ENCODE data around the gene TMEM151A.
A peak's percentile ranks its signal among the peaks of the same experiment; 100 is the strongest.
"Not testable (repeated sequence)": the region's sequence is repeated elsewhere in the genome, so short reads cannot be mapped to it uniquely, and the experiment has no call there.

Gene TMEM151A

GRCh38 chr11:66315921-66316811, 24.5 kb downstream of the TMEM151A start:
- ATAC-seq: no peak
- peak overlapping the region; percentile 88 for H3K4me3 Mint-ChIP-seq

DNA sequence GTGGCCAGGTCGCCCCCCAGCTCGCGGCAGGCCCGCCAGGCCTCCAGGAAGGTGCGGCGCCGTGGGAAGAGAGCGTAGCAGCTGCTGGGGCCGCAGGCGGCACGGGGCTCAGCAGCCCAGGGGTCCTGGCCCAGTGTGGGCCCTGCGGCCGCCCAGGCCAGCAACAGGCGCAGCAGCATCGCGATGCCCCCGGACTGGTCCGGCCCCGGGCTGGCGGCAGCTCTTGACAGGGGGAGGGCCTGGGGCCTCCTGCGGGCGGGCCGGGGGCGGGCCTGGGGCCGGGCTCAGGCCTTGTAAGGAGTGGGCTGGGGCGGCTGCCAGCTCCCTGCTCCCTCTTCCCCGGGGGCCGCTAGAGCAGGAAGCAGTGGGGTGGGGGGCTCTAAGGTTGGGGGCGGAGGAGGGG, 25.2 kb downstream of the TMEM151A start, which contains the start of gene CD248:
TSS of gene CD248 (minus strand) at position 196 of the 403 bp plus-strand sequence. CDS start at position 179, 17 bp downstream.
- Mint-ChIP-seq H3K27ac (peak within 1 kb of the TSS; percentile 81), H3K4me3 (peak within 1 kb of the TSS; percentile 88), H3K9me3 (no peaks in the 10 kb centered on the region), H3K4me1 (peaks cover 58% of the 10 kb centered on the region), H3K36me3 (no peaks in the 10 kb centered on the region)
- no peak for ATAC-seq
- DNase-seq (ENCODE audit: low spot score in 2 of 2): no peak

More at GRCh38 chr11:66315921-66316811, 24.5 kb downstream of the TMEM151A start:
- DNase-seq (ENCODE audit: low spot score in 2 of 2): no peak
- H3K9me3 Mint-ChIP-seq: no peaks in the 10 kb centered on the region
- H3K36me3 Mint-ChIP-seq: no peaks in the 10 kb centered on the region
- peak overlapping the region; percentile 81 for H3K27ac Mint-ChIP-seq
- H3K4me1 Mint-ChIP-seq: peaks cover 61% of the 10 kb centered on the region

DNA sequence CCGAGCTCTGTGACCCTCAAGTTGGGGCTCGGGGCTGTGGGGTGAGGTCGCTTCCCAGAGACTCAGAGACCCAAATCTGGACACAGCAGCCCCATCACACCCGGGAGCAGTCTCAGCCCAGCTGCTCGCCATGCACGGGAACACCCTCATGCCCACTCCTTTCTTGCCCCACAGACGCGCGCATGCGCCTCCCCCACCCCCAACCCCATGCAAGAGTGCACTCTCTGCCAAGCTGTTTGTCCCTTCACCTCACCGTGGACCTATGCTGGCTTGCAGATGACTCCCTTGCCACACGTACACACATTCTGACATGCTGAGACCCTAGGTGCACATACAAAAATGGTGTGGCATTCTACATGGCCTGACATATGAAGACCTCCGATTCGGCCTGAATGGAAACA, 25.6 kb downstream of the TMEM151A start:
- peak; percentile 11 for ATAC-seq
- DNase-seq (ENCODE audit: low spot score in 2 of 2): peak in 1 of 2 donors; percentile 66

DNA sequence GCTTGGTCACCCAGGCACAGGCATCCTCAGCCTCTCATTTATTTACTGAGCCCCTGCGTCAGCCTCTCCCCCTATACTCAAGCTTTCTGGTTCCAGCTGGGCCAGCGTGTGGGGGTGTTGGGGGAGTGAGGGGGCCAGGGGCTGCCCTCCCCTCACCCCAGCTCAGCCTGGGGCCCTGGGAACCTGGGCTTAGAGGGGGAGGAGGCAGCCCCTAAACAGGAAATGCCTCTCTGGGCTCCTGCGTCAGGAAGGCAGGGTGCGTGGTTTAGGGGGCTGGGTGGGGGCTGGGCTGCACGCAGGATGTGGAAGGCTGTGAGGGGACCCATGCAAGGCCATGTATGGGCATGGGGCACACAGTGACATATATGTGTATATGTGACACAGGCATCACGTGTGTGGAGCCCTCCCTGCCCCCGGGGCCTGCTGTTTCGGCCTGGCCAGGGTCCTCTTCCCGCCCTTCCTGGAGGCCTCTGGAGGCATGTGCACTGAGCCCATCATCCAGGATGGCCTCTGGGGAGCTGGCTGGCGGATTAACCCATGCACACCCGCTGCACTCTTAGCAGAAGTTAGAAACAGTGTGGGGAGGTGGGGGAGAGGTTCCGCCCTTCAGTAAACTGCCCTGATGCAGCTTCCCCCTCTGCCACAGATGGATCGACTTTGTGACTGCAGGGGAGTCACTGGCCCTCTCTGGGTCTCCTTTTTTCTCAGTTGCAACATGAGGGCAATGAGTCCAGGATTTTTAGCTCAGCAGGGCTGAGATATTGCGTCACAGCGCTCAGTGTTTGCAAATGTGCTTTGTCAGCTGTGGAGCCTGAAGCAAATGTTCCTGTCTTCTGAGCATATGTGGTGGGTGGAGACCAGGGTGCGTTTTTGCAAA, 26.3 kb downstream of the TMEM151A start:
- H3K4me3 Mint-ChIP-seq: peak overlapping the region; percentile 46
- H3K36me3 Mint-ChIP-seq: no peaks in the 10 kb centered on the region
- peak in 1 of 2 donors; percentile 65 for DNase-seq (ENCODE audit: low spot score in 2 of 2)
- ATAC-seq: peak; percentile 69
- peak overlapping the region; percentile 88 for H3K27ac Mint-ChIP-seq
- peaks cover 60% of the 10 kb centered on the region for H3K4me1 Mint-ChIP-seq
- no peaks in the 10 kb centered on the region for H3K9me3 Mint-ChIP-seq

More for the DNA sequence above, 25.6 kb downstream of the TMEM151A start:
- Mint-ChIP-seq H3K4me1 (peaks cover 56% of the 10 kb centered on the region), H3K27ac (peak overlapping the region; percentile 63), H3K36me3 (no peaks in the 10 kb centered on the region), H3K9me3 (no peaks in the 10 kb centered on the region), H3K4me3 (peak overlapping the region; percentile 46)

- Mint-ChIP-seq H3K4me1 (peaks cover 66% of the 10 kb centered on the region), H3K36me3 (no peaks in the 10 kb centered on the region), H3K9me3 (no peaks in the 10 kb centered on the region), H3K27ac (peak overlapping the region; percentile 88), H3K4me3 (peak overlapping the region; percentile 46)
- ATAC-seq (no peak), DNase-seq (ENCODE audit: low spot score in 2 of 2) (no peak)
Measured at GRCh38 chr11:66318600-66318970, 26.9 kb downstream of the TMEM151A start.

GRCh38 chr11:66320289-66320688, 28.6 kb downstream of the TMEM151A start:
- not testable (repeated sequence) for H3K27ac Mint-ChIP-seq; ATAC-seq; DNase-seq (ENCODE audit: low spot score in 2 of 2); H3K36me3 Mint-ChIP-seq; H3K4me3 Mint-ChIP-seq; H3K9me3 Mint-ChIP-seq
- H3K4me1 Mint-ChIP-seq: peaks cover 59% of the 10 kb centered on the region

DNA sequence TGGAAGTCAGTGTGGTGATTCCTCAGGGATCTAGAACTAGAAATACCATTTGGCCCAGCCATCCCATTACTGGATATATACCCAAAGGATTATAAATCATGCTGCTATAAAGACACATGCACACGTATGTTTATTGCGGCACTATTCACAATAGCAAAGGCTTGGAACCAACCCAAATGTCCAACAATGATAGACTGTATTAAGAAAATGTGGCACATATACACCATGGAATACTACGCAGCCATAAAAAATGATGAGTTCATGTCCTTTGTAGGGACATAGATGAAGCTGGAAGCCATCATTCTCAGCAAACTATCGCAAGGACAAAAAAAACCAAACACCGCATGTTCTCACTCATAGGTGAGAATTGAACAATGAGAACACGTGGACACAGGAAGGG, 29.1 kb downstream of the TMEM151A start:
- not testable (repeated sequence) for DNase-seq (ENCODE audit: low spot score in 2 of 2); H3K9me3 Mint-ChIP-seq; H3K4me3 Mint-ChIP-seq; ATAC-seq; H3K36me3 Mint-ChIP-seq; H3K27ac Mint-ChIP-seq
- peaks cover 57% of the 10 kb centered on the region for H3K4me1 Mint-ChIP-seq

DNA sequence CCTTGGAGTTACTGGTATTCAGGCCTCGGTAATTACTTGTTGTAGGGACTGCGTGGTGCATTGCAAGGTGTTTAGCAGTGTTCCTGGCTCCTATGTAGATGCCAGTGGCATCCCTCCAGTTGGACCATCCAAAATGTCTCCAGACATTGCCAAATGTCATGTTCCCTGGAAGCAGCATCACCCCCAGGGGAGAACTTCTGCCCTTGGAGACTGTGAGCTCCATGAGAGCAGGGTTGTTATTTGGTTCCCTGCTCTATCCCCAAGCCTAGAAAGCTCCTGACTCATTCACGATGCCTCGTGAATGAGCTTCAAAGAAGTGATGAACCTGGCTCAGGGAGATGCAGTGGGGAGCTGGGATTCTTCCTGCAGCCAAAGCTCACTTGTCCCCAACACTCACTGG, 29.9 kb downstream of the TMEM151A start:
- no peaks in the 10 kb centered on the region for H3K36me3 Mint-ChIP-seq
- no peak overlapping the region for H3K4me3 Mint-ChIP-seq
- peaks cover 62% of the 10 kb centered on the region for H3K4me1 Mint-ChIP-seq
- H3K9me3 Mint-ChIP-seq: no peaks in the 10 kb centered on the region
- no peak overlapping the region for H3K27ac Mint-ChIP-seq
- DNase-seq (ENCODE audit: low spot score in 2 of 2) (no peak), ATAC-seq (no peak)

- Mint-ChIP-seq H3K27ac (no peak overlapping the region), H3K4me1 (peaks cover 64% of the 10 kb centered on the region), H3K4me3 (no peak overlapping the region), H3K9me3 (no peaks in the 10 kb centered on the region), H3K36me3 (no peaks in the 10 kb centered on the region)
- DNase-seq (ENCODE audit: low spot score in 2 of 2) (no peak), ATAC-seq (no peak)
Measured at GRCh38 chr11:66322732-66323427, 31.2 kb downstream of the TMEM151A start.

DNA sequence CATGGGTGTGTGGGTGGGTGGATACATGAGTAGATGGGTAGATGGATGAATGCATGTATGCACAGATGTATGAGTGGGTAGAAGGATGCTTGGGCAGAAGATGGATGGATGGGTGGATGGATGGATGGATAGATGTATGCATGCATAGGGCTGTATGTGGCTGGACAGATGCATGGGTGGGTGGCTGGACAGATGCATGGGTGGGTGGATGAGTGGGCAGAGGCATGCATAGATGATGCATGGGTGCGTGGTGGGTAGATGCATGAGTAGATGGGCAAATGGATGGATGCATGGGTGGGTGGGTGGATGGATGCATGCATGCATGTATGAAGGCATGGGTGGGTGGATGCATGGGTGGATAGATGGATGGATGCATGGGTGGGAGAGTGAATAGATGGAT, 32.0 kb downstream of the TMEM151A start:
- peaks cover 64% of the 10 kb centered on the region for H3K4me1 Mint-ChIP-seq
- no peaks in the 10 kb centered on the region for H3K9me3 Mint-ChIP-seq
- DNase-seq (ENCODE audit: low spot score in 2 of 2): no peak
- H3K27ac Mint-ChIP-seq: no peak overlapping the region
- H3K36me3 Mint-ChIP-seq: no peaks in the 10 kb centered on the region
- H3K4me3 Mint-ChIP-seq: no peak overlapping the region
- no peak for ATAC-seq

- no peak for ATAC-seq
- no peaks in the 10 kb centered on the region for H3K36me3 Mint-ChIP-seq
- peak overlapping the region; percentile 37 for H3K27ac Mint-ChIP-seq
- no peak overlapping the region for H3K4me3 Mint-ChIP-seq
- no peak for DNase-seq (ENCODE audit: low spot score in 2 of 2)
- H3K9me3 Mint-ChIP-seq: no peaks in the 10 kb centered on the region
- peaks cover 58% of the 10 kb centered on the region for H3K4me1 Mint-ChIP-seq
Measured at GRCh38 chr11:66324664-66325063, 33.0 kb downstream of the TMEM151A start.

DNA sequence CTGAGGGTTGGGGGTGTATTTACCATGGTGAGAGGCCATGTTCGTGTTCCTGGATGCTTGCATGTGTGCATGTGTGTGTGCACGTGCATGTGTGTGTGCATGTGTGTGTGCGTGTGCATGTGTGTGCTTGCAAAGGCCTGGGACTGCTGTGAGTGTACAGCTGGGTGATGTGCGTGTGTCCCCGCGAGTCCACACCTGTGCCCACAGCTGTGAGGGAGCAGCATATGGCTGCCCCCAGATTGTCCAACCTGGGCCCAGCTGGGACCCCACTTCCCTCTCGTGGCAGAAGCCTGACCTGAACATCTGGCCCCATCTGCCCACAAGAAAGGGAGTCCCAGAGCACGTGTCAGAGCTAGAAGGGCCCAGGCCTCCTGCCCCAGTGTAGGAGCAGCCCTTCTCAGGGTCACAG, 33.6 kb downstream of the TMEM151A start:
- no peak for DNase-seq (ENCODE audit: low spot score in 2 of 2)
- Mint-ChIP-seq H3K9me3 (no peaks in the 10 kb centered on the region), H3K4me3 (no peak overlapping the region), H3K36me3 (no peaks in the 10 kb centered on the region), H3K27ac (peak overlapping the region; percentile 86), H3K4me1 (peaks cover 58% of the 10 kb centered on the region)
- ATAC-seq: no peak

- peak in 1 of 2 donors; percentile 59 for DNase-seq (ENCODE audit: low spot score in 2 of 2)
- ATAC-seq: peak; percentile 3
Measured at GRCh38 chr11:66326261-66327111, 34.8 kb downstream of the TMEM151A start.

More at GRCh38 chr11:66326261-66327111, 34.8 kb downstream of the TMEM151A start:
- H3K27ac Mint-ChIP-seq: peak overlapping the region; percentile 86
- H3K4me1 Mint-ChIP-seq: peaks cover 58% of the 10 kb centered on the region
- no peaks in the 10 kb centered on the region for H3K36me3 Mint-ChIP-seq
- H3K4me3 Mint-ChIP-seq: peak overlapping the region; percentile 19
- H3K9me3 Mint-ChIP-seq: no peaks in the 10 kb centered on the region

Data from stimulated activated effector memory CD8-positive, alpha-beta T cell treated with anti-CD3 and anti-CD28 coated beads, Interleukin-12 subunit alpha, Interleukin-12 subunit beta, amount 100 ng/mL, for 72 hours (primary cell).